HCT116 (cell line): ENCODE data around the gene TPST1.

Experiments
- CBX3 ChIP-seq: IDR thresholded peaks from 2 replicates; pipeline ENCODE4 v1.6.1; 2012; ENCODE audit warnings: low read depth
- CEBPB ChIP-seq: IDR thresholded peaks from 2 replicates; pipeline ENCODE4 v1.6.1; 2012; ENCODE audit warnings: low read depth
- CTCF ChIP-seq, 3 experiments: fragments of 200-600 bp in 1 of 3; sonication (generic) in 1 of 3; IDR thresholded peaks in 2 of 3; conservative IDR thresholded peaks in 1 of 3; 2 replicates each; pipeline ENCODE4 v1.5.1; 2012 to 2017; ENCODE audit warnings: low read depth in 2 of 3, low read length in 2 of 3, antibody characterized with exemption in 1 of 3, borderline replicate concordance in 1 of 3, control low read depth in 1 of 3, mild to moderate bottlenecking in 1 of 3, mixed read lengths in 1 of 3, mixed run types in 1 of 3, moderate library complexity in 1 of 3; ENCODE audit not compliant: insufficient read depth in 1 of 3
- EZH2phosphoT487 ChIP-seq: fragments of 200-600 bp; IDR thresholded peaks from 2 replicates; pipeline ENCODE4 v1.6.1; 2018; ENCODE audit warnings: antibody characterized with exemption, borderline replicate concordance
- POLR2A ChIP-seq: IDR thresholded peaks from 2 replicates; pipeline ENCODE4 v1.7.0; 2011; ENCODE audit warnings: borderline replicate concordance; ENCODE audit not compliant: insufficient read depth, insufficient read length; ENCODE audit errors: extremely low read depth
- POLR2AphosphoS5 ChIP-seq: IDR thresholded peaks from 2 replicates; pipeline ENCODE4 v1.6.1; 2011; ENCODE audit warnings: mild to moderate bottlenecking, low read depth, low read length, moderate library complexity
- ZFX ChIP-seq: fragments of 450-650 bp; IDR thresholded peaks from 2 replicates; pipeline ENCODE4 v1.6.1; 2017

- TF ChIP-seq ZFX: no peak
- TF ChIP-seq CTCF (IDR thresholded peaks at IDR 0.05 in 2 of 3, conservative IDR thresholded peaks at IDR 0.05 in 1 of 3; ENCODE audit: borderline replicate concordance in 1 of 3, insufficient read depth in 1 of 3, low read depth in 2 of 3, low read length in 2 of 3): no peak
- TF ChIP-seq CBX3: no peak
- no peak for TF ChIP-seq CEBPB
- TF ChIP-seq POLR2AphosphoS5: no peak
- no peak for TF ChIP-seq EZH2phosphoT487
- TF ChIP-seq POLR2A: no peak
These were observed 1.2 kb downstream of the TPST1 start for GRCh38 chr7:66206119-66206933.
